MCF 10A (cell line): ENCODE measurements around the gene SCN9A. TPM values are rescaled to one million over a fixed set of nuclear protein-coding genes. Genes with fewer than 3 reads are reported as not detected.

Source experiments
- BruUV-seq: library from RNA; stranded (reverse); fragments of 400-500 nt; replicated peaks from 2 replicates; lab custom pipeline; 2021; lab: Mats Ljungman, UMichigan
- CTCF ChIA-PET: fragments of 300-600 bp; sonication (Branson Sonifier 250); formaldehyde crosslinking; extraction: SDS; loops from one replicate; lab custom pipeline; 2021; ENCODE audit warnings: antibody characterized with exemption, inconsistent platforms; lab: Yijun Ruan, JAX
- POLR2A ChIA-PET: fragments of 300-600, 350-650 bp; sonication (Branson Sonifier 250); formaldehyde crosslinking; extraction: SDS; loops from one replicate; lab custom pipeline; 2020; ENCODE audit warnings: antibody characterized with exemption, inconsistent platforms; lab: Yijun Ruan, JAX
- DNase-seq: peaks from one replicate; pipeline ENCODE4 v3.0.0-alpha.2; 2018; ENCODE audit not compliant: unreplicated experiment
- H3K27ac Mint-ChIP-seq: one replicate; pipeline ENCODE4 v1.8.0; 2022; ENCODE audit warnings: mild to moderate bottlenecking, low read depth, mixed read lengths; ENCODE audit not compliant: unreplicated experiment
- H3K27me3 Mint-ChIP-seq: one replicate; pipeline ENCODE4 v1.8.0; 2022; ENCODE audit warnings: mixed read lengths; ENCODE audit not compliant: insufficient read depth, unreplicated experiment
- H3K36me3 Mint-ChIP-seq: one replicate; pipeline ENCODE4 v1.8.0; 2022; ENCODE audit warnings: mild to moderate bottlenecking, moderate library complexity, mixed read lengths; ENCODE audit not compliant: insufficient read depth, unreplicated experiment
- H3K4me1 Mint-ChIP-seq: one replicate; pipeline ENCODE4 v1.8.0; 2022; ENCODE audit warnings: mixed read lengths; ENCODE audit not compliant: insufficient read depth, unreplicated experiment
- H3K4me3 Mint-ChIP-seq: one replicate; pipeline ENCODE4 v1.8.0; 2022; ENCODE audit warnings: mild to moderate bottlenecking, moderate library complexity, mixed read lengths; ENCODE audit not compliant: unreplicated experiment
- H3K9me3 Mint-ChIP-seq: one replicate; pipeline ENCODE4 v1.8.0; 2022; ENCODE audit warnings: mixed read lengths; ENCODE audit not compliant: unreplicated experiment
- intact Hi-C: fragments of 100-400 bp; cut with micrococcal nuclease; formaldehyde crosslinking; loops from 2 replicates; pipeline ENCODE4 v1.14.1; 2022
- total RNA-seq: library from RNA; stranded (reverse); gene quantifications from 2 replicates; pipeline ENCODE4 v1.2.3, GENCODE V29; 2022
- TF ChIP-seq, protein P1 (sequence below): fragments of 200-600 bp; IDR thresholded peaks from one replicate; pipeline ENCODE4 v1.8.0; 2022; ENCODE audit warnings: antibody characterized with exemption, mild to moderate bottlenecking; ENCODE audit not compliant: unreplicated experiment

SCN9A gene
- total RNA-seq, 1 experiment from 2014 or later: 1.3 TPM

DNA sequence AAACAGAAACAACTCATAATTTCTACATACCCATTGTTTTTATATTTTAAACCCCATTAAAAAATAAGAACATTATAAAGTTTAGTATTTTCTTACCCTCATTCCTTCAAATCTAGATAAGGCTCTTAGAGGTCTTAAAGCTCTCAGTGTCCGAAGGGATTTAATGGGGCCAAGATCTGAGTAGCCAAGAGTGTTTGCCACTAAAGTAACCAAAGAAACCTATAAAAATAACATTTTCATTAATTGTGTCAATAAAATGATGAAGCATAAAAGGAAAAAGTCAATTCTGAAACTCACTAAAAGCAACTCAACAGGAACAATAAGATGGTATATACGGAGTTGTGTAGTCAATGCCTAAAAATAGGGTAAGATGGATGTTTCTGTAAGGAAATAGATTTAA lies 142.5 kb downstream of the SCN9A start:
- ChIA-PET CTCF (interaction anchor here (0.5 kb wide), 1 partner anchor 65 kb away, joined by 3 read pairs; no protein-coding TSS in a partner anchor), POLR2A (no interaction called here)
- intact Hi-C loops: no loop called here
- TF ChIP-seq, protein P1, sequence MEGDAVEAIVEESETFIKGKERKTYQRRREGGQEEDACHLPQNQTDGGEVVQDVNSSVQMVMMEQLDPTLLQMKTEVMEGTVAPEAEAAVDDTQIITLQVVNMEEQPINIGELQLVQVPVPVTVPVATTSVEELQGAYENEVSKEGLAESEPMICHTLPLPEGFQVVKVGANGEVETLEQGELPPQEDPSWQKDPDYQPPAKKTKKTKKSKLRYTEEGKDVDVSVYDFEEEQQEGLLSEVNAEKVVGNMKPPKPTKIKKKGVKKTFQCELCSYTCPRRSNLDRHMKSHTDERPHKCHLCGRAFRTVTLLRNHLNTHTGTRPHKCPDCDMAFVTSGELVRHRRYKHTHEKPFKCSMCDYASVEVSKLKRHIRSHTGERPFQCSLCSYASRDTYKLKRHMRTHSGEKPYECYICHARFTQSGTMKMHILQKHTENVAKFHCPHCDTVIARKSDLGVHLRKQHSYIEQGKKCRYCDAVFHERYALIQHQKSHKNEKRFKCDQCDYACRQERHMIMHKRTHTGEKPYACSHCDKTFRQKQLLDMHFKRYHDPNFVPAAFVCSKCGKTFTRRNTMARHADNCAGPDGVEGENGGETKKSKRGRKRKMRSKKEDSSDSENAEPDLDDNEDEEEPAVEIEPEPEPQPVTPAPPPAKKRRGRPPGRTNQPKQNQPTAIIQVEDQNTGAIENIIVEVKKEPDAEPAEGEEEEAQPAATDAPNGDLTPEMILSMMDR: no peak
- no peak for DNase-seq
- BruUV-seq: no TSS peak
- no peaks in the 10 kb centered on the region for H3K36me3 Mint-ChIP-seq
- peaks cover 25% of the 10 kb centered on the region for H3K4me1 Mint-ChIP-seq
- no peaks in the 10 kb centered on the region for H3K9me3 Mint-ChIP-seq
- no peak overlapping the region for H3K27ac Mint-ChIP-seq
- no peak overlapping the region for H3K4me3 Mint-ChIP-seq
- no peaks in the 10 kb centered on the region for H3K27me3 Mint-ChIP-seq

DNA sequence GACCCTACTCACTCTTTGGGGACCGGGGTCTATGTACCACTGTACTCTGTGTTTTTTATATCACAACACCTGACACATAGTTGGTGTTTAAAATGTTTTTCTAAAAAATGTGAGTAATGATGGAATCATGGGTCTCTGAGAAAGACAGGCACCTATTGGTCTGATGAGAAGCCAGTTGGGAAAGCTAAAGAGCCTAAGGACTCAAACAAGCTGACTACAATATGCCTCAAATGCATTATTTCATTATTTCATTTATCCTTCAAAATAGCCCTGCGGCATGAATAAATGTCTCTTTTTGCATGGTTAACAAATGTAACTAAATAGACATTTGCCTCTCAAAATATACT lies 145.0 kb downstream of the SCN9A start:
- no peak for DNase-seq
- H3K36me3 Mint-ChIP-seq: no peaks in the 10 kb centered on the region
- peak overlapping the region; percentile 73 for H3K27ac Mint-ChIP-seq
- H3K4me1 Mint-ChIP-seq: peaks cover 25% of the 10 kb centered on the region
- TF ChIP-seq, protein P1: no peak
- no peak overlapping the region for H3K4me3 Mint-ChIP-seq
- no peaks in the 10 kb centered on the region for H3K9me3 Mint-ChIP-seq
- no TSS peak for BruUV-seq
- intact Hi-C loops: no loop called here
- CTCF ChIA-PET: no interaction called here
- POLR2A ChIA-PET: no interaction called here
- H3K27me3 Mint-ChIP-seq: no peaks in the 10 kb centered on the region

DNA sequence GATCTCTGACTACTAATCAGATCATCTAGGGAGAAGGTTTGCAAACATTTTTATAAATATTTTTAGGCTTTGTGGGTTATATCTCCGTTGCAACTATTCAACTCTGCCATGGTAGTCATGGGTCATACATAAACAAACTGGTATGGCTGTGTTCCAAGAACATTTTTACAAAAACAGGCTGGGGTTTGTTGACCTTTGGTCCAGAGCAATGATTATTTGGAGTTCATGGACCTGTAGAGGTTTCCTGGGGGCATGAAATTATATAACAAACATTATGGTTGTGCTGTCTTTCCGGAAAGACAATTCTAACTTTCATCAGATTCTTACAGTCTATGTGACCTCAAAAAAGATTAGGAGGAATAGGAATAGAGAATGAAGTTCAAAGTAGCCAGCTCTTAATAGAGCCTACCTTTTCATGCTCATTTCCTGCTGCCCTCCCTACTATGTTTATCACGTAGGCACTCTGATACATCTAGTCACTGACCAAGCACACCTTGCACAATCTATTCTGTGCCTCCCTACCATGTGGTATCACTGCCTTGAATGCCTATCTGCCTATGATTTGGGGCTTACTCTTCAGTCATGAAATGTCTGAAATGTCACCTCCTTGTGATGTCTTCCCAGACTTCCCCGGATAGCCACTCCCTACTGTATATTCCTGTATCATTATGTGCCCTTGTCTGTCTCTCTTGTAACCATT lies 145.6 kb downstream of the SCN9A start:
- Mint-ChIP-seq H3K27me3 (no peaks in the 10 kb centered on the region), H3K27ac (peak overlapping the region; percentile 73), H3K9me3 (no peaks in the 10 kb centered on the region), H3K4me3 (no peak overlapping the region), H3K4me1 (peaks cover 25% of the 10 kb centered on the region), H3K36me3 (no peaks in the 10 kb centered on the region)
- peak; percentile 41 for DNase-seq
- intact Hi-C loops: no loop called here
- ChIA-PET POLR2A (no interaction called here), CTCF (no interaction called here)
- TF ChIP-seq, protein P1: no peak
- BruUV-seq: no TSS peak

DNA sequence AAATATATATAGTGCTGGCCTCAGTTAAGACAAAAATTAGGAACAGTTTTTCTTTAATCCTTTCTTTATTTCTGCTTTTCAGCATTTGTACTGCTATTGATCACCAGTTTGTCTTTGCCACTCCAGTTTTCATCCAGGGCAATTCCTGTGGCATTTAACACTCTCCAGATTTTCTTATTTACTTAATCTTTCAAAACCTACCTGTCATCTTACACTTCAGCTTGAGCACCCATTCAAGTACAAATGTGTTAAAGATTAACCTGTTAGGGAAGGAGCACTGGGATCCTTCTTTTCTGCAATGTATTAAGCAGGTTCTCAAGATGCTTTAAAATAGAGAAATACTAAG lies 146.1 kb downstream of the SCN9A start:
- H3K36me3 Mint-ChIP-seq: no peaks in the 10 kb centered on the region
- H3K4me3 Mint-ChIP-seq: no peak overlapping the region
- DNase-seq: no peak
- ChIA-PET POLR2A (no interaction called here), CTCF (no interaction called here)
- no peaks in the 10 kb centered on the region for H3K27me3 Mint-ChIP-seq
- H3K4me1 Mint-ChIP-seq: peaks cover 25% of the 10 kb centered on the region
- no TSS peak for BruUV-seq
- H3K27ac Mint-ChIP-seq: peak overlapping the region; percentile 73
- TF ChIP-seq, protein P1: no peak
- H3K9me3 Mint-ChIP-seq: no peaks in the 10 kb centered on the region
- intact Hi-C loops: no loop called here
